Stimulated activated CD4-positive, alpha-beta T cell treated with anti-CD3 and anti-CD28 coated beads, TNF-alpha, amount 100 ng/mL, for 1 hour (primary cell): Measurements from ENCODE around the gene TRMT2A.

ENCODE experiments used
- DNase-seq, 3 donors: peaks; one replicate each; pipeline ENCODE4 v3.0.0-alpha.2; 2020; ENCODE audit warnings: low read depth in 3 of 3, low spot score in 1 of 3

TRMT2A gene

GRCh38 chr22:20135806-20136602 lies 19.0 kb upstream of the TRMT2A start:
- no peak for DNase-seq

- no peak for DNase-seq
Measured at GRCh38 chr22:20135265-20135664, 18.2 kb upstream of the TRMT2A start.

DNA sequence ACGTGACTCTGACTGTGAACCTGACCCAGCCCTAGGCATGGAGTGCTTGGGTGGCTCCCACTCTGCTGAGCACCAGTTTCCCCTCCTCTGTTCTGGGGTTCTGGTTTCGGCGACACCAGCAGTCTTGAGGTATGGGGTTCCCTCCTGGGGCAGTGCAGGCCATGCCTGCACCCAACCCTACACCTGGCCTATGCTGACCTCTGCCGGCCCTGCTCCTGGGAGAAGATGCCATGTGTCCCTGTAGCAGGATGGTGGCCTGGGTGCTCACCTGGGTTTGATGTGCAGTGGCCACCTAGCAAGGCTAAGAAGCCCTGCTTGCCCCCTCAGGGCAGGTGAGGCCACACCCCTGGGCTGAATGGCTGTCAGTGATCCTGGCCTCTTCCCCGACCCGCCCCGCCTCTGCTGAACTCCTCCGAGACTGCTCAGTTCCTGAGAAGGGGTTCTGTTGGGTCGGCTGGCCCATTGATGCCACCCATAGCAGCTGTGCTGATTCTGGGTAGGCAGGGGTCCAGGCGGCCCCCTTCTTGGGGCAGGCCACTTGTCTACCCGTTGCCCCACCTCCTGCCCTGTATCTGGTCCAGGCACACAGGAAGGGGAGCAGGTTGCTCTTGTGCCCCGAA lies 17.0 kb upstream of the TRMT2A start:
- DNase-seq = no peak

- no peak for DNase-seq
Measured at GRCh38 chr22:20132686-20133246, 15.7 kb upstream of the TRMT2A start.

- DNase-seq = no peak
Measured at GRCh38 chr22:20131859-20132685, 15.0 kb upstream of the TRMT2A start.

DNA sequence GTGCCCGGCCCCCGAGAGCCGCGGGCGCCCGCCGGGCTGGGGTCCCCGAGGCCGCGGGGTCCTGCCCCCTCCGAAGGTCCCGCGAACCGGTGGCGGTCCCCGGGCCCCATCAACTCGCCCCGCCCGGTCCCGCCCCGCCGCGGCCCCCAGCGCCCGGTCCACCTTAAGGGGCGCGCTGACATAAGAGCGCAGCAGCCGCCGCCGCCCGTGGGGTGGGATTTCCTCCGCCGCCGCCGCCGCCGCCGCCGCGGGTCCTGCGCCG lies 14.5 kb upstream of the TRMT2A start, which contains the start of gene ZDHHC8:
Gene ZDHHC8, plus strand, starts transcription at position 208 of the 262 bp plus-strand sequence. CDS start 144 bp downstream, outside the sequence.
- DNase-seq = peak in 1 of 3 donors; percentile 43

DNA sequence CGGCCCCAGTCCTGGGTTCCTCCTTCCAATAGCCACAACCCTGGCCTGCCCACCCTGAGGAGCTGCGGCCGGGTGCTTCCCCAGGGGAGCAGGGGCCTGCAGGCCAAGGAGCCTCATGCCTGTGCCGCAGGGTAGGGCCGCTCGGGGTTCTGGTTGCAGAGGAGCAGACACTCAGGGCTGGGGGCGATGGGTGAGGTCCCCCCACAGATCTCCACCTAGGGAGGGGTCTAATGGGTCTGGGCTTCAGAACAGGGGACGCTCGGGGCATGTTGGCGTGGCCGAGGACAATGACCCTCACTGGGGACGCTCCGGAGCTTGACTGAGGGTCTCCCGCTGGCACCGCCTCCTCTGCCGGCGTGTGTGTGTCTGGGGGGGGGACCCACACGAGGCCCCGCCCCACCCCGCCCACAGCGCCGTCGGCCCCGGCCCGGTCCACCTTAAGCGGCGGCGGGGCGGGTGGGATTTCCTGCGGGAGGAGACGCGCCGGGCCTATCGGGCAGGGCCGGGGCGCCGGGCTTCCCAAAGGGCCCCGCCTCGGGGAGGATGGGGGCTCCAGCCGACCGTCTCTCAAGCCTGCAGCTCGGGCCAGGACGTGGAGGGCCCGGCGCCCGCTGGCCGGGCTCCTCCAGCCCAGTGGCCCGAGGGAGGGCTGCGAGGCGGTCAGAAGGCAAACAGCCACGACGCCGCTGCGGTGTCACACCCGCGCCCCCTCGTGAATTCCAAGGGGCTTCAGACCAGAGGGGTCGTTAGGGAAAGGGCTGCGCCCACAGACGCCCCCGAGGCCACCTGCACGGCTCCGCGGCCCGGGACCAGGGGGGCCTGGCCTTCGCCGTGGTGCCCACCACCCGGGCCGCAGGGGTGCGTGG lies 13.9 kb upstream of the TRMT2A start:
- peak; percentile 55 to 74 (median 63) for DNase-seq

GRCh38 chr22:20130319-20130718 lies 13.3 kb upstream of the TRMT2A start:
- DNase-seq = no peak

DNA sequence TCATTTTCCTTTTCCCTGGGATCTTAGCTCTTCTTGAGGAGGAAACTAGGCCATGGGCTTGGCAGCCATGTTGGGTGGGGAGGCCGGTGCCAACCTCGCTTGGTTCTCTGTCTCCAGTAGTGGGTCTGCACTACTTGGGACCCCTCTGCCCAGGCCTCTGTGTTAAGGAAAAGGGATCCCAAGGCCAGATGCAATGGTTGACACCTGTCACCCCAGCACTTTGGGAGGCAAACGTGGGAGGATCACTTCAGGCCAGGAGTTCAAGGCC lies 12.7 kb upstream of the TRMT2A start:
- no peak for DNase-seq

- DNase-seq = no peak
Measured at GRCh38 chr22:20128902-20129746, 12.1 kb upstream of the TRMT2A start.

GRCh38 chr22:20128619-20128901 lies 11.5 kb upstream of the TRMT2A start:
- DNase-seq = no peak

DNA sequence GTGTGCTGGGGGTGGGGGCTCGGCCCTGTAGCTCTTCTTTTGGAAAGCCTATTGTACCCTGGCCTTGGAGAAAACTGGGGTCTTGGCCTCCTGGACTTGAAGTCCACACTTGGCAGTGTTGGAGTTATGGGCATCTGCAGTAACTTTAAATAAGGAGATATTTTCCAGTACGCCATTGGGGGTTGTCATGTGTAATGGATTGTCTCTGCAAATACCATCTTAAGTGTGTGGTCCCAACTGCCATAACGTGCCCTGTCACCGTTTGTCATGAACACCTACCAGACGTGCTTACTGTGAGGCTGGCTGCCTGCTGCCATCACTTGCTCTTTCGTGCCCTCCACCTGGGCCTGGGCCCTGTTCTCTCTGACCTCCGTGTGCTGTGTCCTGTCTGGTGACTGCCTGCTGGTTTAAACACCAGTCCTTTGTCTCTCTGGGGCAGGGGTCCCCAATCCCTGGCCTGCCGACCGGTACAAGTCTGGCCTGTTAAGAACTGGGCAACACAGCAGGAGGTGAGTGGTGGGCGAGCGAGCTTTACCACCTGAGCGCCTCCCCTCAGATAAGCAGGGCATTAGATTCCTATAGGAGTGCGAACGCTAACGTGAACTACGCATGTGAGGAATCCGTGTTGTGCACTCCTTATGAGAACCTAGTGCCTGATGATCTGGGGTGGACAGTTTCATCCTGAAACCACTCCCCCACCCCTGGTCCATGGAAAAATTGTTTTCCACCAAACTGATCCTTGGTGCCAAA lies 11.0 kb upstream of the TRMT2A start:
- DNase-seq = no peak

- no peak for DNase-seq
Measured at GRCh38 chr22:20127318-20127868, 10.4 kb upstream of the TRMT2A start.

DNA sequence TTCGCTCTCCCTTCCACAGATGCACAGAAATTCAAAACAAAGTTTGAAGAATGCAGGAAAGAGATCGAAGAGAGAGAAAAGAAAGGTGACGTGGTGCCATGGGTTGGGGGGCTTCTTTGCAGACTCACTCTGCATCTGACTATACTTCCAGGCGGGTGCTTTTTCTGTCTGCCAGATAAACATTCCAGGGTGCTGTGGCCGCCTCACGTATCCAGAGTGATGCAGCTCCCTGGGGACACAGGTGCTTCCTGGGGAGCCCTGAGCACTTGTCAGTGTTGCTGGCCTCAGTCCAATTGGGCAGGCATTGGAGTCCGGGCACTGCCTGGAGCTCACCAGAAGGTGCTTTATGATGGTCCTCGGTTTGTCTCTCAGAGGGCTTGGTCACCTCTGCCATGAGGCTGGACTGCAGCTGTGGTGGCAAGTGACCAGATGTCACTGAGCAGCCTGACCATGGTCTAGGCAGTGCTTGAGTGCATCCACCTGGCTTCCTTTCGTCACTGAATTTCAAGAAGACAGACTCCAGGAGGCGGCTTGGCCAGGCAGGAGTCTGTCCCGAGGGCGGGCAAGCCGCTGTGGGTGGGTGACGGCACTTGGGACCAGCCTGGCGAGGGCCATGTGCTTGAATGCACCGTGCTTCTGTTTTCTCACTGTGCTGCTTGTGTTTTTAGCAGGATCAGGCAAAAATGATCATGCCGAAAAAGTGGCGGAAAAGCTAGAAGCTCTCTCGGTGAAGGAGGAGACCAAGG lies 9.4 kb upstream of the TRMT2A start:
- DNase-seq = no peak

- DNase-seq = no peak
Measured at GRCh38 chr22:20125201-20126174, 8.5 kb upstream of the TRMT2A start.

DNA sequence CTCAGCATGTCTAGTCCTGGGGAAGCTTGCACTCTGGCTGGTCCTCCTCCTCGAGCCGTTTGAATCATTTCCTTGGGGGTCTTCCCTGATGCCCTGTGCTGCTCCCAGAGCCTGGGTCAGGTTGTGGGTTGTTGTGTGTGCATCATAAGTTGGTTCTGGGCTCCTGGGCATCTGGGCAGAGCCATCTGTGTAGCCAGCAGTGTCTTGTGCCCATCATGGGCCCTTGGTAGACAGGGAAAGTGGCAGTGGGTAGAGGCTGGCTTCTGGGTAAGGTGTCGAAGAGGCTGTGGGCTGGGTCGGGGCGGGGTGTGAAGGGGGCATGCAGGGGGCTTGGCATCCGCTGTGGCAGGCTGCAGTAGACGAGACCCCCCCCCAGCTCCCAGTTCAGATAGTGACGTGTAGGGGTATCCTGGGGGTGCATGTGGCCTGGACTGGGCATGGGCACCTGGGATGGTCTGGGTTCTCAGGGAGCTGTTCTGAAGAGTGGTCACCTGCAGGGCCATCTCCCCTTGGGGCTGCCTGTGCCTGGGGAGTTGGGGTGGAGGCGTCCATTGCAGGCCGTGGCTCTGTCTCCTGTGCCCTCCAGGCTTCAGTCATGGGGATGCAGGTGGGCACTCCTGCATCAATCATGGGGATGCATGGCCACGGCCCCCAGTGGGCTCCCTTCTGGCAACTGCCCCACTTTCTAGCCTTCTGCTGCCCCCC lies 7.2 kb upstream of the TRMT2A start:
- DNase-seq = no peak
